ENCODE measurements around the gene UGT1A5.

The UGT1A5 gene

DNA sequence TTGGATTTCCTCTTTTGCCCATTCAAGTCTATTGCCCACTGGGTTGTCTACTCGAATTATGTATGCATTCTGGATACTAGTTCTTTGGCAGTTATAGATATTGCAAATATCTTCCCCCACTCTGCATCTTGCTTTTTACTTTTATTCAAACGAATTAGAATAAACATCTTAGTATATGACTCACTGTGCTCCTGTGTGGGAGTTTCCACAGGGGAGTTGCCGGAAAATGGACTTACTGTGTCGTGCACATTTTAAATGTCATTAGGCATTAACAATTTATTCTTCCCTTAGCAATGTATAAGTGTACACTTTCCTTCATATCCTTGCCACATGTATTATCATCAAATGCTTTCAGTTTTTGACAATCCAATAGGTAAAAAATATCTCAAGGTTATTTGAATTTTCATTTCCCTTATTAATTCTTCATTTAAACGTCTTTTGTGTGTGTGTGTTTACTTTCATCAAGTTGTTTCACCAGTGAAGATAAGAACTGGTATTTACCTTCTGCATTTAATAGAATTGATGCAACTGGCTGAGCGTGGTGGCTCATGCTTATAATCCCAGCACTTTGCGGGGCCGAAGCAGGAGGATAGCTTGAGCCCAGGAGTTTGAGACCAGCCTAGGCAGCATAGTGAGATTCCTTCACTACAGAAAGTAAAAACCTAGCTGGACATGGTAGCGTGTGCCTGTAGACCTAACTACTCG is 4.6 kb upstream of the UGT1A5 start:
- TF ChIP-seq YY1 (IDR thresholded peaks at IDR 0.05; ENCODE audit: low read depth): no peak
- TF ChIP-seq, protein P1, sequence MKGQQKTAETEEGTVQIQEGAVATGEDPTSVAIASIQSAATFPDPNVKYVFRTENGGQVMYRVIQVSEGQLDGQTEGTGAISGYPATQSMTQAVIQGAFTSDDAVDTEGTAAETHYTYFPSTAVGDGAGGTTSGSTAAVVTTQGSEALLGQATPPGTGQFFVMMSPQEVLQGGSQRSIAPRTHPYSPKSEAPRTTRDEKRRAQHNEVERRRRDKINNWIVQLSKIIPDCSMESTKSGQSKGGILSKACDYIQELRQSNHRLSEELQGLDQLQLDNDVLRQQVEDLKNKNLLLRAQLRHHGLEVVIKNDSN (IDR thresholded peaks at IDR 0.05): no peak
- no peak for TF ChIP-seq TEAD4 (IDR thresholded peaks at IDR 0.05)
- TF ChIP-seq ZBTB7A (IDR thresholded peaks at IDR 0.05; ENCODE audit: low read depth): no peak
- no peak for TF ChIP-seq CEBPB (IDR thresholded peaks at IDR 0.05)
- no peak for TF ChIP-seq EGR1 (IDR thresholded peaks at IDR 0.05)
- no peak for TF ChIP-seq CREB1 (IDR thresholded peaks at IDR 0.05; ENCODE audit: low read depth)
- TF ChIP-seq FOXM1 (IDR thresholded peaks at IDR 0.05; ENCODE audit: borderline replicate concordance, low read depth): no peak
- TF ChIP-seq, protein P2, sequence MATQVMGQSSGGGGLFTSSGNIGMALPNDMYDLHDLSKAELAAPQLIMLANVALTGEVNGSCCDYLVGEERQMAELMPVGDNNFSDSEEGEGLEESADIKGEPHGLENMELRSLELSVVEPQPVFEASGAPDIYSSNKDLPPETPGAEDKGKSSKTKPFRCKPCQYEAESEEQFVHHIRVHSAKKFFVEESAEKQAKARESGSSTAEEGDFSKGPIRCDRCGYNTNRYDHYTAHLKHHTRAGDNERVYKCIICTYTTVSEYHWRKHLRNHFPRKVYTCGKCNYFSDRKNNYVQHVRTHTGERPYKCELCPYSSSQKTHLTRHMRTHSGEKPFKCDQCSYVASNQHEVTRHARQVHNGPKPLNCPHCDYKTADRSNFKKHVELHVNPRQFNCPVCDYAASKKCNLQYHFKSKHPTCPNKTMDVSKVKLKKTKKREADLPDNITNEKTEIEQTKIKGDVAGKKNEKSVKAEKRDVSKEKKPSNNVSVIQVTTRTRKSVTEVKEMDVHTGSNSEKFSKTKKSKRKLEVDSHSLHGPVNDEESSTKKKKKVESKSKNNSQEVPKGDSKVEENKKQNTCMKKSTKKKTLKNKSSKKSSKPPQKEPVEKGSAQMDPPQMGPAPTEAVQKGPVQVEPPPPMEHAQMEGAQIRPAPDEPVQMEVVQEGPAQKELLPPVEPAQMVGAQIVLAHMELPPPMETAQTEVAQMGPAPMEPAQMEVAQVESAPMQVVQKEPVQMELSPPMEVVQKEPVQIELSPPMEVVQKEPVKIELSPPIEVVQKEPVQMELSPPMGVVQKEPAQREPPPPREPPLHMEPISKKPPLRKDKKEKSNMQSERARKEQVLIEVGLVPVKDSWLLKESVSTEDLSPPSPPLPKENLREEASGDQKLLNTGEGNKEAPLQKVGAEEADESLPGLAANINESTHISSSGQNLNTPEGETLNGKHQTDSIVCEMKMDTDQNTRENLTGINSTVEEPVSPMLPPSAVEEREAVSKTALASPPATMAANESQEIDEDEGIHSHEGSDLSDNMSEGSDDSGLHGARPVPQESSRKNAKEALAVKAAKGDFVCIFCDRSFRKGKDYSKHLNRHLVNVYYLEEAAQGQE (IDR thresholded peaks at IDR 0.05; ENCODE audit: low read depth): no peak
- no peak for TF ChIP-seq EP300 (IDR thresholded peaks at IDR 0.05; ENCODE audit: borderline replicate concordance)
- TF ChIP-seq TCF12 (IDR thresholded peaks at IDR 0.05; ENCODE audit: low read depth): no peak
- TF ChIP-seq TAF1 (IDR thresholded peaks at IDR 0.05; ENCODE audit: low read depth): no peak
- TF ChIP-seq NFIC (IDR thresholded peaks at IDR 0.05): no peak
- TF ChIP-seq, protein P3, sequence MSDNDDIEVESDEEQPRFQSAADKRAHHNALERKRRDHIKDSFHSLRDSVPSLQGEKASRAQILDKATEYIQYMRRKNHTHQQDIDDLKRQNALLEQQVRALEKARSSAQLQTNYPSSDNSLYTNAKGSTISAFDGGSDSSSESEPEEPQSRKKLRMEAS (IDR thresholded peaks at IDR 0.05): no peak
- TF ChIP-seq RAD21 (IDR thresholded peaks at IDR 0.05; ENCODE audit: low read depth): no peak

DNA sequence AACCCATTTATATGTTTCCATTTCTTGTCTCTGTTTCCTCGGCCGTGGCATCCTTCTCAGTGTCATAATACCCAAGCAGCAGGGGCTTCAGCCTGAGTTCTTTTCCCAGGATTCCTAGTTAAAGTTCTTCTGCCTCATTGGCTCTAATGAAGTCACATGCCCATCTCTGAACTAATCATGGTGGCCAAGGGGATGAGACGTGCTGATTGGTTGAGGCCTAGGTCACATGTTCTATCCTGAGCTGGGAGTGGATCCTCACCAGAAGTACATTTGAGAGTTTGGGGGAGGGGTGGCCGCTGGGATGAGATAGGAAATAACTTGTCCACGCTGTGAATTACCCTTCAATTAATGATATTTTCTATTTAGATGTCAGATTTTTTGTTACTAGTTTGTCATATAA is 3.8 kb upstream of the UGT1A5 start:
- TF ChIP-seq, protein P1 (IDR thresholded peaks at IDR 0.05): peak; percentile 59
- TF ChIP-seq FOXM1 (IDR thresholded peaks at IDR 0.05; ENCODE audit: borderline replicate concordance, low read depth): no peak
- no peak for TF ChIP-seq EGR1 (IDR thresholded peaks at IDR 0.05)
- TF ChIP-seq TAF1 (IDR thresholded peaks at IDR 0.05; ENCODE audit: low read depth): no peak

- TF ChIP-seq FOXM1 (IDR thresholded peaks at IDR 0.05; ENCODE audit: borderline replicate concordance, low read depth) (no peak), RAD21 (IDR thresholded peaks at IDR 0.05; ENCODE audit: low read depth) (peak; percentile 84)
Observed at GRCh38 chr2:233711312-233712008, 1.2 kb upstream of the UGT1A5 start.

DNA sequence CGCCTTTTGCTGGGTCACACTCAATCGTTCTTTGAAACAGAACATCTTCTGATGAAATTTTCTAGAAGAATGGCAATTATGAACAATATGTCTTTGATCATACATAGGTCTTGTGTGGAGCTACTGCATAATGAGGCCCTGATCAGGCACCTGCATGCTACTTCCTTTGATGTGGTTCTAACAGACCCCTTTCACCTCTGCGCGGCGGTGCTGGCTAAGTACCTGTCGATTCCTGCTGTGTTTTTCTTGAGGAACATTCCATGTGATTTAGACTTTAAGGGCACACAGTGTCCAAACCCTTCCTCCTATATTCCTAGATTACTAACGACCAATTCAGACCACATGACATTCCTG is 532 bp downstream of the UGT1A5 start:
- no peak for TF ChIP-seq CEBPB (IDR thresholded peaks at IDR 0.05)
- TF ChIP-seq, protein P2 (IDR thresholded peaks at IDR 0.05; ENCODE audit: low read depth): no peak
- no peak for TF ChIP-seq EP300 (IDR thresholded peaks at IDR 0.05; ENCODE audit: borderline replicate concordance)
- TF ChIP-seq YY1 (IDR thresholded peaks at IDR 0.05; ENCODE audit: low read depth): no peak
- no peak for TF ChIP-seq ZBTB7A (IDR thresholded peaks at IDR 0.05; ENCODE audit: low read depth)
- TF ChIP-seq TCF12 (IDR thresholded peaks at IDR 0.05; ENCODE audit: low read depth): no peak
- TF ChIP-seq FOXM1 (IDR thresholded peaks at IDR 0.05; ENCODE audit: borderline replicate concordance, low read depth): no peak
- TF ChIP-seq EGR1 (IDR thresholded peaks at IDR 0.05): no peak
- TF ChIP-seq RAD21 (IDR thresholded peaks at IDR 0.05; ENCODE audit: low read depth): no peak
- TF ChIP-seq TAF1 (IDR thresholded peaks at IDR 0.05; ENCODE audit: low read depth): no peak
- TF ChIP-seq NFIC (IDR thresholded peaks at IDR 0.05): no peak
- no peak for TF ChIP-seq TEAD4 (IDR thresholded peaks at IDR 0.05)
- no peak for TF ChIP-seq CREB1 (IDR thresholded peaks at IDR 0.05; ENCODE audit: low read depth)
- TF ChIP-seq, protein P3 (IDR thresholded peaks at IDR 0.05): no peak

- TF ChIP-seq RAD21 (IDR thresholded peaks at IDR 0.05; ENCODE audit: low read depth) (no peak), YY1 (IDR thresholded peaks at IDR 0.05; ENCODE audit: low read depth) (no peak), TCF12 (IDR thresholded peaks at IDR 0.05; ENCODE audit: low read depth) (no peak), EP300 (IDR thresholded peaks at IDR 0.05; ENCODE audit: borderline replicate concordance) (no peak), TAF1 (IDR thresholded peaks at IDR 0.05; ENCODE audit: low read depth) (no peak), CEBPB (IDR thresholded peaks at IDR 0.05) (no peak)
- TF ChIP-seq, protein P2 (IDR thresholded peaks at IDR 0.05; ENCODE audit: low read depth): no peak
- TF ChIP-seq, protein P1 (IDR thresholded peaks at IDR 0.05): no peak
Observed at GRCh38 chr2:233714121-233714520, 1.4 kb downstream of the UGT1A5 start.

All from Ishikawa (cell line).